MV-4-11 (cell line): ENCODE measurements around the gene CXCR2.

Experiments used
- DNase-seq: peaks from one replicate; lab custom pipeline; 2025; lab: John Stamatoyannopoulos, UW

CXCR2 gene

GRCh38 chr2:218186355-218186766 lies 60.5 kb downstream of the CXCR2 start:
- DNase-seq, result peak; percentile 82
